Adipose tissue (tissue), 3 donors: ENCODE results near the gene RNF212B. TPM values are rescaled to one million over a fixed set of nuclear protein-coding genes. Genes with fewer than 3 reads are reported as not detected.
A peak's percentile ranks its signal among the peaks of the same experiment; 100 is the strongest.

ENCODE experiments used
- H3K27ac ChIP-seq: one replicate; pipeline ENCODE4 v1.5.1; 2013; ENCODE audit warnings: low read depth, low read length
- WGBS, 3 donors: extraction: QIAGEN DNeasy Blood & Tissue Kit; methylation state at CpG; one replicate each; pipeline ENCODE4 v1.1.7; 2013; 5-methylcytosine and 5-hydroxymethylcytosine counted together
- polyA plus RNA-seq, 3 donors: library from polyadenylated mRNA; stranded (reverse); fragments of 200-250 nt; gene quantifications; one replicate each; pipeline ENCODE4 v1.2.3, GENCODE V29; 2013
- donor health status: healthy with polysubstance abuse.
- donor health status: Bipolar disorder and iron deficiency.
- donor health status: healthy.

Gene RNF212B
- polyA plus RNA-seq, 3 donors: 0.06 to 0.14 TPM; not detected in 1

- 0 to 1% (median 1%) methylated on average over 47 to 53 of the region's 53 CpGs for WGBS, 3 donors
- H3K27ac ChIP-seq: no peak within 1 kb of the TSS
Observed at GRCh38 chr14:23286020-23286901, 48.5 kb downstream of the RNF212B start, which contains the start of gene HOMEZ. HOMEZ (minus strand) TSS chr14:23286132; CDS start chr14:23285952, 180 bp downstream.

- WGBS, 3 donors: 44 to 58% (median 49%) methylated on average over 6 of the region's 6 CpGs
- no peak overlapping the region for H3K27ac ChIP-seq
Observed at GRCh38 chr14:23286902-23287479, 49.3 kb downstream of the RNF212B start.

- WGBS, 3 donors: 26 to 31% (median 27%) methylated on average over 23 to 24 of the region's 24 CpGs
- no peak overlapping the region for H3K27ac ChIP-seq
Observed at GRCh38 chr14:23294734-23295561, 57.2 kb downstream of the RNF212B start.

GRCh38 chr14:23296012-23296777, 58.5 kb downstream of the RNF212B start:
- no peak overlapping the region for H3K27ac ChIP-seq
- whole genome bisulfite sequencing, 3 donors: 92 to 93% (median 92%) methylated on average over 7 of the region's 7 CpGs

GRCh38 chr14:23297096-23297495, 59.4 kb downstream of the RNF212B start:
- H3K27ac ChIP-seq: no peak overlapping the region
- WGBS, 3 donors: 86 to 94% (median 90%) methylated on average over 7 of the region's 7 CpGs

GRCh38 chr14:23297611-23298277, 60.0 kb downstream of the RNF212B start:
- 76 to 93% (median 88%) methylated on average over 7 of the region's 7 CpGs for WGBS, 3 donors
- H3K27ac ChIP-seq: no peak overlapping the region

- no peak overlapping the region for H3K27ac ChIP-seq
- WGBS, 3 donors: 71 to 89% (median 81%) methylated on average over 2 of the region's 2 CpGs
Observed at GRCh38 chr14:23299211-23299957, 61.6 kb downstream of the RNF212B start.

GRCh38 chr14:23299986-23300686, 62.4 kb downstream of the RNF212B start:
- 67 to 70% (median 67%) methylated on average over 10 of the region's 10 CpGs for WGBS, 3 donors
- H3K27ac ChIP-seq: peak overlapping the region; percentile 89

- peak overlapping the region; percentile 89 for H3K27ac ChIP-seq
- WGBS, 3 donors: 2 to 4% (median 2%) methylated on average over 13 of the region's 13 CpGs
Observed at GRCh38 chr14:23300687-23301223, 63.0 kb downstream of the RNF212B start.

- WGBS, 3 donors: 0% methylated on average over 64 to 87 of the region's 87 CpGs
- H3K27ac ChIP-seq: peak overlapping the region; percentile 91
Observed at GRCh38 chr14:23301288-23301968, 63.7 kb downstream of the RNF212B start.

- WGBS, 3 donors: 0 to 1% (median 0%) methylated on average over 16 to 25 of the region's 25 CpGs
- H3K27ac ChIP-seq: peak overlapping the region; percentile 31
Observed at GRCh38 chr14:23301969-23302289, 64.2 kb downstream of the RNF212B start.

- peak within 1 kb of the TSS; percentile 31 for H3K27ac ChIP-seq
- 2 to 3% (median 3%) methylated on average over 63 to 81 of the region's 81 CpGs for WGBS, 3 donors
Observed at GRCh38 chr14:23302290-23303225, 64.8 kb downstream of the RNF212B start, which contains the start of gene PPP1R3E. PPP1R3E (minus strand) TSS chr14:23302859; CDS start chr14:23302576, 283 bp downstream.

- WGBS, 3 donors: 2 to 3% (median 2%) methylated on average over 19 to 24 of the region's 24 CpGs
- H3K27ac ChIP-seq: peak within 1 kb of the TSS; percentile 7
Observed at GRCh38 chr14:23306412-23307145, 68.8 kb downstream of the RNF212B start, which contains the start of gene BCL2L2. BCL2L2 (plus strand) TSS chr14:23306833; CDS start chr14:23307768, 935 bp downstream.

- peak overlapping the region; percentile 7 for H3K27ac ChIP-seq
- WGBS, 3 donors: 4 to 17% (median 11%) methylated on average over 5 of the region's 5 CpGs
Observed at GRCh38 chr14:23307146-23307530, 69.4 kb downstream of the RNF212B start.
